ENCODE measurements around the gene SFT2D3. TPM values are rescaled to one million over a fixed set of nuclear protein-coding genes. Genes with fewer than 3 reads are reported as not detected.
A peak's percentile ranks its signal among the peaks of the same experiment; 100 is the strongest.

The SFT2D3 gene
- total and polyA plus RNA-seq, 2 of the 13 experiments (the other 11 are each of a cell fraction or from before 2014, with no cell fraction given) = 8.3 to 9.4 TPM

- peak; percentile 94; the same call in 1 of the 2 replicates for TF ChIP-seq KDM2A (CRISPR knock-in tag; IDR thresholded peaks at IDR 0.05; ENCODE audit: borderline replicate concordance, low read depth)
- no peak; the same call in 1 of the 2 replicates for TF ChIP-seq ZNF546 (CRISPR knock-in tag; conservative IDR thresholded peaks at IDR 0.05)
- TF ChIP-seq KDM5A (IDR thresholded peaks at IDR 0.05; ENCODE audit: borderline replicate concordance, low read length) = 0 out of 2 replicates have a peak, but pooled peaks have one; percentile 24
- TF ChIP-seq NFRKB (IDR thresholded peaks at IDR 0.05) = peak; percentile 63; the same call in 1 of the 2 replicates
- TF ChIP-seq SNAI1 (CRISPR knock-in tag; IDR thresholded peaks at IDR 0.05; ENCODE audit: borderline replicate concordance) = peak; percentile 87; the same call in 1 of the 2 replicates
- no peak for TF ChIP-seq ONECUT2 (CRISPR knock-in tag; IDR thresholded peaks at IDR 0.05)
- TF ChIP-seq, protein P1, sequence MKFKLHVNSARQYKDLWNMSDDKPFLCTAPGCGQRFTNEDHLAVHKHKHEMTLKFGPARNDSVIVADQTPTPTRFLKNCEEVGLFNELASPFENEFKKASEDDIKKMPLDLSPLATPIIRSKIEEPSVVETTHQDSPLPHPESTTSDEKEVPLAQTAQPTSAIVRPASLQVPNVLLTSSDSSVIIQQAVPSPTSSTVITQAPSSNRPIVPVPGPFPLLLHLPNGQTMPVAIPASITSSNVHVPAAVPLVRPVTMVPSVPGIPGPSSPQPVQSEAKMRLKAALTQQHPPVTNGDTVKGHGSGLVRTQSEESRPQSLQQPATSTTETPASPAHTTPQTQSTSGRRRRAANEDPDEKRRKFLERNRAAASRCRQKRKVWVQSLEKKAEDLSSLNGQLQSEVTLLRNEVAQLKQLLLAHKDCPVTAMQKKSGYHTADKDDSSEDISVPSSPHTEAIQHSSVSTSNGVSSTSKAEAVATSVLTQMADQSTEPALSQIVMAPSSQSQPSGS (CRISPR knock-in tag; IDR thresholded peaks at IDR 0.05) = 0 out of 2 replicates have a peak, but pooled peaks have one; percentile 40
- peak; percentile 84 for TF ChIP-seq DMAP1 (CRISPR knock-in tag; IDR thresholded peaks at IDR 0.05)
- no peak for TF ChIP-seq PLRG1 (conservative IDR thresholded peaks at IDR 0.05)
- no peak for TF ChIP-seq ZNF260 (CRISPR knock-in tag; IDR thresholded peaks at IDR 0.05; ENCODE audit: borderline replicate concordance, low read depth)
- peak; percentile 72; the same call in 1 of the 2 replicates for TF ChIP-seq ISL2 (CRISPR knock-in tag; IDR thresholded peaks at IDR 0.05)
- TF ChIP-seq ZBTB7B (CRISPR knock-in tag; IDR thresholded peaks at IDR 0.05) = peak; percentile 76
- TF ChIP-seq RARA (CRISPR knock-in tag; IDR thresholded peaks at IDR 0.05) = peak; percentile 36
- TF ChIP-seq, protein P2, sequence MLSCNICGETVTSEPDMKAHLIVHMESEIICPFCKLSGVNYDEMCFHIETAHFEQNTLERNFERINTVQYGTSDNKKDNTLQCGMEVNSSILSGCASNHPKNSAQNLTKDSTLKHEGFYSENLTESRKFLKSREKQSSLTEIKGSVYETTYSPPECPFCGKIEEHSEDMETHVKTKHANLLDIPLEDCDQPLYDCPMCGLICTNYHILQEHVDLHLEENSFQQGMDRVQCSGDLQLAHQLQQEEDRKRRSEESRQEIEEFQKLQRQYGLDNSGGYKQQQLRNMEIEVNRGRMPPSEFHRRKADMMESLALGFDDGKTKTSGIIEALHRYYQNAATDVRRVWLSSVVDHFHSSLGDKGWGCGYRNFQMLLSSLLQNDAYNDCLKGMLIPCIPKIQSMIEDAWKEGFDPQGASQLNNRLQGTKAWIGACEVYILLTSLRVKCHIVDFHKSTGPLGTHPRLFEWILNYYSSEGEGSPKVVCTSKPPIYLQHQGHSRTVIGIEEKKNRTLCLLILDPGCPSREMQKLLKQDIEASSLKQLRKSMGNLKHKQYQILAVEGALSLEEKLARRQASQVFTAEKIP (CRISPR knock-in tag; IDR thresholded peaks at IDR 0.05; ENCODE audit: borderline replicate concordance) = no peak
- TF ChIP-seq IRX3 (CRISPR knock-in tag; IDR thresholded peaks at IDR 0.05; ENCODE audit: borderline replicate concordance, low read depth) = peak; percentile 58; the same call in 1 of the 2 replicates
- peak; percentile 74; the same call in 1 of the 2 replicates for TF ChIP-seq TP53 (CRISPR knock-in tag; conservative IDR thresholded peaks at IDR 0.05)
- no peak for TF ChIP-seq ZSCAN22 (CRISPR knock-in tag; IDR thresholded peaks at IDR 0.05)
- TF ChIP-seq, protein P3, sequence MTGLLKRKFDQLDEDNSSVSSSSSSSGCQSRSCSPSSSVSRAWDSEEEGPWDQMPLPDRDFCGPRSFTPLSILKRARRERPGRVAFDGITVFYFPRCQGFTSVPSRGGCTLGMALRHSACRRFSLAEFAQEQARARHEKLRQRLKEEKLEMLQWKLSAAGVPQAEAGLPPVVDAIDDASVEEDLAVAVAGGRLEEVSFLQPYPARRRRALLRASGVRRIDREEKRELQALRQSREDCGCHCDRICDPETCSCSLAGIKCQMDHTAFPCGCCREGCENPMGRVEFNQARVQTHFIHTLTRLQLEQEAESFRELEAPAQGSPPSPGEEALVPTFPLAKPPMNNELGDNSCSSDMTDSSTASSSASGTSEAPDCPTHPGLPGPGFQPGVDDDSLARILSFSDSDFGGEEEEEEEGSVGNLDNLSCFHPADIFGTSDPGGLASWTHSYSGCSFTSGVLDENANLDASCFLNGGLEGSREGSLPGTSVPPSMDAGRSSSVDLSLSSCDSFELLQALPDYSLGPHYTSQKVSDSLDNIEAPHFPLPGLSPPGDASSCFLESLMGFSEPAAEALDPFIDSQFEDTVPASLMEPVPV (CRISPR knock-in tag; IDR thresholded peaks at IDR 0.05) = peak; percentile 20; the same call in 1 of the 2 replicates
- no peak for TF ChIP-seq TBP (CRISPR knock-in tag; IDR thresholded peaks at IDR 0.05)
- no peak for TF ChIP-seq STAT5B (CRISPR knock-in tag; IDR thresholded peaks at IDR 0.05)
- TF ChIP-seq ZNF484 (CRISPR knock-in tag; IDR thresholded peaks at IDR 0.05; ENCODE audit: borderline replicate concordance, low read depth) = 0 out of 2 replicates have a peak, but pooled peaks have one; percentile 26
- TF ChIP-seq, protein P4, sequence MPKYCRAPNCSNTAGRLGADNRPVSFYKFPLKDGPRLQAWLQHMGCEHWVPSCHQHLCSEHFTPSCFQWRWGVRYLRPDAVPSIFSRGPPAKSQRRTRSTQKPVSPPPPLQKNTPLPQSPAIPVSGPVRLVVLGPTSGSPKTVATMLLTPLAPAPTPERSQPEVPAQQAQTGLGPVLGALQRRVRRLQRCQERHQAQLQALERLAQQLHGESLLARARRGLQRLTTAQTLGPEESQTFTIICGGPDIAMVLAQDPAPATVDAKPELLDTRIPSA (CRISPR knock-in tag; IDR thresholded peaks at IDR 0.05; ENCODE audit: borderline replicate concordance) = no peak
- peak; percentile 67; the same call in 1 of the 2 replicates for TF ChIP-seq ZNF703 (CRISPR knock-in tag; IDR thresholded peaks at IDR 0.05; ENCODE audit: borderline replicate concordance)
- TF ChIP-seq, protein P5, sequence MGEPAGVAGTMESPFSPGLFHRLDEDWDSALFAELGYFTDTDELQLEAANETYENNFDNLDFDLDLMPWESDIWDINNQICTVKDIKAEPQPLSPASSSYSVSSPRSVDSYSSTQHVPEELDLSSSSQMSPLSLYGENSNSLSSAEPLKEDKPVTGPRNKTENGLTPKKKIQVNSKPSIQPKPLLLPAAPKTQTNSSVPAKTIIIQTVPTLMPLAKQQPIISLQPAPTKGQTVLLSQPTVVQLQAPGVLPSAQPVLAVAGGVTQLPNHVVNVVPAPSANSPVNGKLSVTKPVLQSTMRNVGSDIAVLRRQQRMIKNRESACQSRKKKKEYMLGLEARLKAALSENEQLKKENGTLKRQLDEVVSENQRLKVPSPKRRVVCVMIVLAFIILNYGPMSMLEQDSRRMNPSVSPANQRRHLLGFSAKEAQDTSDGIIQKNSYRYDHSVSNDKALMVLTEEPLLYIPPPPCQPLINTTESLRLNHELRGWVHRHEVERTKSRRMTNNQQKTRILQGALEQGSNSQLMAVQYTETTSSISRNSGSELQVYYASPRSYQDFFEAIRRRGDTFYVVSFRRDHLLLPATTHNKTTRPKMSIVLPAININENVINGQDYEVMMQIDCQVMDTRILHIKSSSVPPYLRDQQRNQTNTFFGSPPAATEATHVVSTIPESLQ (CRISPR knock-in tag; conservative IDR thresholded peaks at IDR 0.05) = peak; percentile 81; the same call in 1 of the 2 replicates
Measured at GRCh38 chr2:127701193-127701650, at the start of gene SFT2D3 (continued).

Measured in HepG2 (cell line).